Spleen (tissue), 7 donors: Measurements from ENCODE around the gene ABHD17B.

Experiments
- CTCF ChIP-seq, 11 experiments: fragments of 200-600 bp in 7 of 11; fragments of 450-650 bp in 4 of 11; sonication (generic) in 4 of 11; IDR thresholded peaks in 8 of 11; conservative IDR thresholded peaks in 3 of 11; 1 replicate in 7 of 11; 2 replicates in 4 of 11; pipeline versions ENCODE4 v1.4.0 to v1.8.0; 2016 to 2021; ENCODE audit warnings: antibody characterized with exemption in 11 of 11, inconsistent platforms in 4 of 11, mild to moderate bottlenecking in 1 of 11
- POLR2A ChIP-seq, 3 donors: fragments of 450-650 bp; IDR thresholded peaks; one replicate each; pipeline ENCODE4 v1.5.1; 2017; ENCODE audit warnings: antibody characterized with exemption in 3 of 3, mild to moderate bottlenecking in 1 of 3
- POLR2AphosphoS5 ChIP-seq, 3 donors: sonication (generic); formaldehyde crosslinking; IDR thresholded peaks; one replicate each; pipeline ENCODE4 v1.5.1; 2017; ENCODE audit warnings: antibody characterized with exemption in 3 of 3
- donor health status: DM: no; HTN: no; CAD: no; lungs with moderate emphysema.
- donor health status: DM: no; HTN: no; CAD: no.
- donor health status: DM: no; HTN: no; CAD: no.

- TF ChIP-seq CTCF (IDR thresholded peaks at IDR 0.05 in 8 of 11, conservative IDR thresholded peaks at IDR 0.05 in 3 of 11) (no peak), POLR2AphosphoS5 (IDR thresholded peaks at IDR 0.05) (no peak), POLR2A (IDR thresholded peaks at IDR 0.05) (no peak)
Observed at GRCh38 chr9:71822456-71822855, 88.5 kb downstream of the ABHD17B start.
